ENCODE results near the gene PRTG.

GRCh38 chr15:55574096-55574495 lies 168.9 kb downstream of the PRTG start:
- TF ChIP-seq TAF1 (IDR thresholded peaks at IDR 0.05; ENCODE audit: low read depth, low read length) (no peak), POLR2A (IDR thresholded peaks at IDR 0.05; ENCODE audit: low read depth, low read length) (no peak), POLR2AphosphoS5 (IDR thresholded peaks at IDR 0.05; ENCODE audit: low read depth, low read length) (no peak), SPI1 (IDR thresholded peaks at IDR 0.05; ENCODE audit: low read depth, low read length) (no peak)
